IMR-90 (cell line): ENCODE measurements around the gene SNX15. TPM values are rescaled to one million over a fixed set of nuclear protein-coding genes. Genes with fewer than 3 reads are reported as not detected.
A peak's percentile ranks its signal among the peaks of the same experiment; 100 is the strongest.

Experiments used
- ATAC-seq: fragments of 200-7000 bp; cut with Tn5 transposase; 2 replicates; pipeline ENCODE4 v1.9.1; 2020; ENCODE audit warnings: low read depth, mild to moderate bottlenecking, moderate library complexity
- BruUV-seq: library from RNA; stranded (reverse); fragments of 400-500 nt; replicated peaks from 2 replicates; lab custom pipeline; 2021; lab: Mats Ljungman, UMichigan
- CTCF ChIA-PET: fragments of 300-600 bp; formaldehyde crosslinking; extraction: SDS; loops from one replicate; lab custom pipeline; 2021; ENCODE audit warnings: antibody characterized with exemption; lab: Yijun Ruan, JAX
- POLR2A ChIA-PET: fragments of 300-600 bp; sonication (Branson Sonifier 250); formaldehyde crosslinking; loops from one replicate; lab custom pipeline; 2022; ENCODE audit warnings: antibody characterized with exemption; ENCODE audit not compliant: unreplicated experiment; lab: Charles Lee
- DNase-seq: peaks from one replicate; pipeline ENCODE4 v3.0.0; 2013
- H2AFZ ChIP-seq: replicated peaks from 2 replicates; pipeline ENCODE3; 2013; ENCODE audit warnings: low read length, mild to moderate bottlenecking; ENCODE audit not compliant: poor library complexity
- H2AK5ac ChIP-seq: 2 replicates; pipeline ENCODE4 v1.6.1; 2013; ENCODE audit warnings: low read depth, low read length, inconsistent platforms
- H2AK9ac ChIP-seq: replicated peaks from 2 replicates; pipeline ENCODE3; 2013; ENCODE audit warnings: mild to moderate bottlenecking, low read depth, low read length, moderate library complexity; ENCODE audit not compliant: poor library complexity
- H2BK120ac ChIP-seq: 2 replicates; pipeline ENCODE4 v1.6.1; 2013; ENCODE audit warnings: low read depth, low read length, inconsistent platforms
- H2BK15ac ChIP-seq: 3 replicates; pipeline ENCODE4 v1.6.1; 2013; ENCODE audit warnings: low read depth, low read length, inconsistent platforms
- H2BK20ac ChIP-seq: 2 replicates; pipeline ENCODE4 v1.6.1; 2013; ENCODE audit warnings: low read depth, mild to moderate bottlenecking, inconsistent platforms, low read length, moderate library complexity
- H2BK5ac ChIP-seq: 2 replicates; pipeline ENCODE4 v1.6.1; 2013; ENCODE audit warnings: mild to moderate bottlenecking, low read depth, low read length, inconsistent platforms; ENCODE audit not compliant: poor library complexity, severe bottlenecking
- H3K14ac ChIP-seq: replicated peaks from 2 replicates; pipeline ENCODE4 v1.6.1; 2013; ENCODE audit warnings: low read depth, low read length, inconsistent platforms
- H3K18ac ChIP-seq: 2 replicates; pipeline ENCODE4 v1.6.1; 2013; ENCODE audit warnings: low read depth, low read length, control low read depth
- H3K23ac ChIP-seq: 2 replicates; pipeline ENCODE4 v1.6.1; 2013; ENCODE audit warnings: low read depth, low read length, inconsistent platforms
- H3K27ac ChIP-seq: 2 replicates; pipeline ENCODE4 v1.5.1; 2013; ENCODE audit warnings: mild to moderate bottlenecking, control low read depth, low read length; ENCODE audit not compliant: insufficient read depth
- H3K27me3 ChIP-seq: 2 replicates; pipeline ENCODE4 v1.6.1; 2013; ENCODE audit warnings: low read length; ENCODE audit not compliant: control insufficient read depth, insufficient read depth
- H3K36me3 ChIP-seq: 2 replicates; pipeline ENCODE4 v1.6.1; 2013; ENCODE audit warnings: low read length, mixed read lengths; ENCODE audit not compliant: control insufficient read depth, insufficient read depth
- H3K4ac ChIP-seq: 2 replicates; pipeline ENCODE4 v1.6.1; 2013; ENCODE audit warnings: low read depth, low read length, inconsistent platforms
- H3K4me1 ChIP-seq: 2 replicates; pipeline ENCODE4 v1.6.1; 2013; ENCODE audit warnings: low read length, mixed read lengths; ENCODE audit not compliant: control insufficient read depth, insufficient read depth
- H3K4me2 ChIP-seq: 2 replicates; pipeline ENCODE4 v1.6.1; 2013; ENCODE audit warnings: low read depth, mild to moderate bottlenecking, control low read depth, low read length, moderate library complexity
- H3K4me3 ChIP-seq: 2 replicates; pipeline ENCODE4 v1.5.1; 2013; ENCODE audit warnings: low read depth, mild to moderate bottlenecking, control low read depth, low read length, moderate library complexity; ENCODE audit not compliant: insufficient read depth
- H3K56ac ChIP-seq: 2 replicates; pipeline ENCODE4 v1.6.1; 2013; ENCODE audit warnings: low read length, inconsistent platforms; ENCODE audit not compliant: insufficient read depth; ENCODE audit errors: extremely low read depth
- H3K79me1 ChIP-seq, 2 experiments: 2 replicates each; pipeline ENCODE4 v1.6.1; 2013; ENCODE audit warnings: low read length in 2 of 2, inconsistent platforms in 1 of 2, low read depth in 1 of 2
- H3K9ac ChIP-seq: 2 replicates; pipeline ENCODE4 v1.6.1; 2013; ENCODE audit warnings: low read depth, low read length, control low read depth
- H3K9me1 ChIP-seq: 2 replicates; pipeline ENCODE4 v1.6.1; 2013; ENCODE audit warnings: low read length, inconsistent platforms; ENCODE audit not compliant: insufficient read depth
- H3K9me3 ChIP-seq: 2 replicates; pipeline ENCODE4 v1.6.1; 2013; ENCODE audit warnings: low read length; ENCODE audit not compliant: control insufficient read depth, insufficient read depth
- H4K20me1 ChIP-seq: 2 replicates; pipeline ENCODE4 v1.6.1; 2013; ENCODE audit warnings: low read length, inconsistent platforms; ENCODE audit not compliant: insufficient read depth
- H4K5ac ChIP-seq: 2 replicates; pipeline ENCODE4 v1.6.1; 2013; ENCODE audit warnings: mild to moderate bottlenecking, low read depth, low read length, control low read depth
- H4K8ac ChIP-seq, 2 experiments: 2 replicates each; pipeline ENCODE4 v1.6.1; 2013; ENCODE audit warnings: low read depth in 2 of 2, low read length in 2 of 2, control low read depth in 1 of 2, inconsistent platforms in 1 of 2
- H4K91ac ChIP-seq: 2 replicates; pipeline ENCODE4 v1.6.1; 2013; ENCODE audit warnings: low read depth, low read length, inconsistent platforms; ENCODE audit not compliant: insufficient read depth
- BHLHE40 ChIP-seq: fragments of 150-350 bp; IDR thresholded peaks from 2 replicates; pipeline ENCODE4 v1.6.1; 2016; ENCODE audit warnings: mild to moderate bottlenecking, low read depth, low read length
- CEBPB ChIP-seq: IDR thresholded peaks from 2 replicates; pipeline ENCODE4 v1.6.1; 2012; ENCODE audit warnings: low read depth, low read length, improper control_type of control experiment
- CHD1 ChIP-seq: IDR thresholded peaks from 2 replicates; pipeline ENCODE4 v1.6.1; 2012; ENCODE audit warnings: low read depth, low read length, improper control_type of control experiment
- CTCF ChIP-seq: conservative IDR thresholded peaks from 2 replicates; pipeline ENCODE4 v1.5.1; 2012; ENCODE audit warnings: mild to moderate bottlenecking, low read depth, low read length, improper control_type of control experiment
- ELK1 ChIP-seq: fragments of 150-350 bp; IDR thresholded peaks from 2 replicates; pipeline ENCODE4 v1.6.1; 2016; ENCODE audit warnings: low read depth, mild to moderate bottlenecking, low read length, moderate library complexity, borderline replicate concordance
- MAFK ChIP-seq: IDR thresholded peaks from 2 replicates; pipeline ENCODE4 v1.6.1; 2012; ENCODE audit warnings: low read depth, low read length, improper control_type of control experiment
- MAZ ChIP-seq: IDR thresholded peaks from 2 replicates; pipeline ENCODE4 v1.6.1; 2012; ENCODE audit warnings: low read depth, mild to moderate bottlenecking, low read length, improper control_type of control experiment, moderate library complexity, borderline replicate concordance
- MXI1 ChIP-seq: IDR thresholded peaks from 2 replicates; pipeline ENCODE4 v1.6.1; 2012; ENCODE audit warnings: low read depth, mild to moderate bottlenecking, low read length, moderate library complexity, borderline replicate concordance
- NFE2L2 ChIP-seq: fragments of 150-350 bp; IDR thresholded peaks from 2 replicates; pipeline ENCODE4 v1.6.1; 2016; ENCODE audit warnings: low read depth, mild to moderate bottlenecking, low read length
- POLR2A ChIP-seq: IDR thresholded peaks from 2 replicates; pipeline ENCODE4 v1.6.1; 2012; ENCODE audit warnings: mild to moderate bottlenecking, low read depth, low read length
- RAD21 ChIP-seq: IDR thresholded peaks from 2 replicates; pipeline ENCODE4 v1.6.1; 2012; ENCODE audit warnings: low read length, improper control_type of control experiment
- RCOR1 ChIP-seq: IDR thresholded peaks from 2 replicates; pipeline ENCODE4 v1.6.1; 2012; ENCODE audit warnings: mild to moderate bottlenecking, low read length, improper control_type of control experiment; ENCODE audit not compliant: insufficient replicate concordance
- RFX5 ChIP-seq: IDR thresholded peaks from 2 replicates; pipeline ENCODE4 v1.8.0; 2012; ENCODE audit warnings: low read depth, mild to moderate bottlenecking, low read length, moderate library complexity
- SMC3 ChIP-seq: fragments of 150-350 bp; IDR thresholded peaks from 2 replicates; pipeline ENCODE4 v1.6.1; 2016; ENCODE audit warnings: low read depth, mild to moderate bottlenecking, antibody characterized with exemption, low read length, moderate library complexity
- USF2 ChIP-seq: fragments of 150-350 bp; IDR thresholded peaks from 2 replicates; pipeline ENCODE4 v1.6.1; 2017; ENCODE audit warnings: mild to moderate bottlenecking, antibody characterized with exemption, low read length, low read depth
- WGBS, 2 experiments: methylation state at CpG; one replicate each; pipeline versions ENCODE4 v1.1.5 to v1.1.7; 2013; ENCODE audit warnings: missing lambda C conversion rate in 2 of 2; ENCODE audit not compliant: insufficient read length in 1 of 2; ENCODE audit errors: extremely low coverage in 2 of 2; 5-methylcytosine and 5-hydroxymethylcytosine counted together
- dilution Hi-C: fragments of 300-500 bp; cut with HindIII; formaldehyde crosslinking; loops from one replicate; pipeline ENCODE4 v1.14.3; 2018; ENCODE audit warnings: low sequenced_read_pairs; ENCODE audit not compliant: unreplicated experiment
- in situ Hi-C: fragments of 300-500 bp; cut with MboI; formaldehyde crosslinking; loops from 3 replicates; pipeline ENCODE4 v1.14.3; 2019; ENCODE audit warnings: low sequenced_read_pairs, inconsistent platforms, mixed read lengths
- intact Hi-C: fragments of 100-400 bp; cut with micrococcal nuclease; formaldehyde crosslinking; loops from 2 replicates; pipeline ENCODE4 v1.10.0; 2022
- polyA plus RNA-seq, 3 experiments: library from polyadenylated mRNA; depleted of rRNA; stranded (reverse); fragments of >200 nt; gene quantifications; 2 replicates each; pipeline ENCODE4 v1.2.3, GENCODE V29; 2012; ENCODE audit warnings: low replicate concordance in 1 of 3
- total RNA-seq: library from RNA; depleted of rRNA; stranded (reverse); fragments of >200 nt; gene quantifications from 2 replicates; pipeline ENCODE4 v1.2.3, GENCODE V29; 2012

SNX15 gene
- total and polyA plus RNA-seq, 2 of the 4 experiments (the other 2 are of a cell fraction): 9.0 to 16.3 TPM

- H2BK20ac ChIP-seq: no peak within 1 kb of the TSS
- H3K4me2 ChIP-seq: no peak within 1 kb of the TSS
- H3K79me1 ChIP-seq: no peaks in the 10 kb centered on the region
- H4K91ac ChIP-seq: no peak within 1 kb of the TSS
- no peaks in the 10 kb centered on the region for H3K4me1 ChIP-seq
- H2BK120ac ChIP-seq: no peak within 1 kb of the TSS
- TF ChIP-seq MAZ (no peak), CHD1 (no peak), SMC3 (no peak), POLR2A (no peak), BHLHE40 (no peak), RAD21 (no peak), NFE2L2 (no peak), USF2 (no peak), ELK1 (no peak), MXI1 (no peak), MAFK (no peak), CEBPB (no peak), RFX5 (no peak), CTCF (no peak), RCOR1 (no peak)
- peaks cover 25% of the 10 kb centered on the region; the same call in 1 of the 2 replicates for H3K27me3 ChIP-seq
- no peak within 1 kb of the TSS for H3K56ac ChIP-seq
- no TSS peak for BruUV-seq
- H3K27ac ChIP-seq: no peak within 1 kb of the TSS
- DNase-seq (no peak), ATAC-seq (no peak)
- no peak within 1 kb of the TSS for H4K5ac ChIP-seq
- no peak within 1 kb of the TSS for H2AK5ac ChIP-seq
- H4K20me1 ChIP-seq: no peaks in the 10 kb centered on the region
- no peak within 1 kb of the TSS for H2BK5ac ChIP-seq
- no peak within 1 kb of the TSS for H3K9ac ChIP-seq
- no peak within 1 kb of the TSS for H2BK15ac ChIP-seq
- in situ Hi-C loops (no loop called here), intact Hi-C loops (no loop called here), dilution Hi-C loops (no loop called here)
- H3K4me3 ChIP-seq: no peak within 1 kb of the TSS
- no peak within 1 kb of the TSS for H2AFZ ChIP-seq
- no peak within 1 kb of the TSS for H3K18ac ChIP-seq
- peak within 1 kb of the TSS; percentile 37 for H2AK9ac ChIP-seq
- H3K9me3 ChIP-seq: no peaks in the 10 kb centered on the region
- H3K9me1 ChIP-seq: peaks cover 5% of the 10 kb centered on the region; the same call in 1 of the 2 replicates
- H4K8ac ChIP-seq: no peak within 1 kb of the TSS
- ChIA-PET POLR2A (no interaction called here), CTCF (interaction anchor here (0.8 to 1.0 kb wide), 3 partner anchors 13 to 18 kb away, joined by 3 to 8 read pairs (median 3); no protein-coding TSS in a partner anchor)
- H3K14ac ChIP-seq: no peak within 1 kb of the TSS
- no peak within 1 kb of the TSS; the same call in 1 of the 2 replicates for H3K23ac ChIP-seq
- no peak within 1 kb of the TSS for H3K4ac ChIP-seq
- H3K36me3 ChIP-seq: no peaks in the 10 kb centered on the region
- 30% methylated on average over 2 of the region's 8 CpGs; no CpG with 5 or more reads in 1 of the 2 experiments for WGBS, 2 experiments
Measured at GRCh38 chr11:65058419-65059054, 31.3 kb downstream of the SNX15 start, which contains the start of gene NAALADL1. Gene NAALADL1 (minus strand): TSS chr11:65058553. CDS start chr11:65058521, 32 bp downstream.
